ENCODE measurements around the gene CLIC5.

Gene CLIC5

GRCh38 chr6:46015119-46015968, at the start of gene CLIC5:
TSS of gene CLIC5 (minus strand) at chr6:46015860. CDS start at chr6:46015542, 318 bp downstream.
- H3K4me3 Mint-ChIP-seq, result peak within 1 kb of the TSS; percentile 95
- peak; percentile 36 for ATAC-seq (ENCODE audit: low read depth)
- peak within 1 kb of the TSS; percentile 80 for H3K27ac Mint-ChIP-seq
- DNase-seq (ENCODE audit: low spot score in 2 of 2), result peak; percentile 5 to 26
- H3K4me1 Mint-ChIP-seq, result peaks cover 36% of the 10 kb centered on the region
- no peaks in the 10 kb centered on the region for H3K36me3 Mint-ChIP-seq
- peaks cover 2% of the 10 kb centered on the region for H3K27me3 Mint-ChIP-seq
- peaks cover 4% of the 10 kb centered on the region for H3K9me3 Mint-ChIP-seq

- Mint-ChIP-seq H3K27me3 (peaks cover 16% of the 10 kb centered on the region), H3K27ac (no peak overlapping the region), H3K36me3 (peaks cover 5% of the 10 kb centered on the region), H3K9me3 (peaks cover 4% of the 10 kb centered on the region), H3K4me1 (no peaks in the 10 kb centered on the region), H3K4me3 (no peak overlapping the region)
- no peak for DNase-seq (ENCODE audit: low spot score in 2 of 2)
- no peak for ATAC-seq (ENCODE audit: low read depth)
Measured at GRCh38 chr6:46062991-46063390, 47.3 kb upstream of the CLIC5 start.

GRCh38 chr6:46062312-46062711, 46.7 kb upstream of the CLIC5 start:
- H3K27ac Mint-ChIP-seq, result no peak overlapping the region
- H3K4me3 Mint-ChIP-seq, result no peak overlapping the region
- peaks cover 5% of the 10 kb centered on the region for H3K36me3 Mint-ChIP-seq
- no peak for ATAC-seq (ENCODE audit: low read depth)
- peaks cover 6% of the 10 kb centered on the region for H3K9me3 Mint-ChIP-seq
- H3K4me1 Mint-ChIP-seq, result no peaks in the 10 kb centered on the region
- peaks cover 20% of the 10 kb centered on the region for H3K27me3 Mint-ChIP-seq
- no peak for DNase-seq (ENCODE audit: low spot score in 2 of 2)

- H3K9me3 Mint-ChIP-seq, result peaks cover 7% of the 10 kb centered on the region
- no peak for DNase-seq (ENCODE audit: low spot score in 2 of 2)
- peaks cover 22% of the 10 kb centered on the region for H3K27me3 Mint-ChIP-seq
- no peak for ATAC-seq (ENCODE audit: low read depth)
- no peak overlapping the region for H3K4me3 Mint-ChIP-seq
- H3K4me1 Mint-ChIP-seq, result no peaks in the 10 kb centered on the region
- H3K36me3 Mint-ChIP-seq, result peaks cover 5% of the 10 kb centered on the region
- no peak overlapping the region for H3K27ac Mint-ChIP-seq
Measured at GRCh38 chr6:46061497-46061896, 45.8 kb upstream of the CLIC5 start.

GRCh38 chr6:46059608-46060007, 43.9 kb upstream of the CLIC5 start:
- Mint-ChIP-seq H3K9me3 (peaks cover 7% of the 10 kb centered on the region), H3K27ac (no peak overlapping the region), H3K4me1 (no peaks in the 10 kb centered on the region), H3K36me3 (peaks cover 5% of the 10 kb centered on the region), H3K27me3 (peaks cover 24% of the 10 kb centered on the region), H3K4me3 (no peak overlapping the region)
- ATAC-seq (ENCODE audit: low read depth), result no peak
- no peak for DNase-seq (ENCODE audit: low spot score in 2 of 2)

GRCh38 chr6:46058951-46059350, 43.3 kb upstream of the CLIC5 start:
- no peak for ATAC-seq (ENCODE audit: low read depth)
- H3K27me3 Mint-ChIP-seq, result peaks cover 24% of the 10 kb centered on the region
- no peaks in the 10 kb centered on the region for H3K4me1 Mint-ChIP-seq
- H3K4me3 Mint-ChIP-seq, result no peak overlapping the region
- peaks cover 5% of the 10 kb centered on the region for H3K36me3 Mint-ChIP-seq
- no peak for DNase-seq (ENCODE audit: low spot score in 2 of 2)
- no peak overlapping the region for H3K27ac Mint-ChIP-seq
- peaks cover 7% of the 10 kb centered on the region for H3K9me3 Mint-ChIP-seq

GRCh38 chr6:46057792-46058191, 42.1 kb upstream of the CLIC5 start:
- H3K27me3 Mint-ChIP-seq, result peaks cover 19% of the 10 kb centered on the region
- DNase-seq (ENCODE audit: low spot score in 2 of 2) (no peak), ATAC-seq (ENCODE audit: low read depth) (no peak)
- H3K9me3 Mint-ChIP-seq, result peaks cover 3% of the 10 kb centered on the region
- no peak overlapping the region for H3K27ac Mint-ChIP-seq
- H3K4me3 Mint-ChIP-seq, result no peak overlapping the region
- no peaks in the 10 kb centered on the region for H3K36me3 Mint-ChIP-seq
- peaks cover 2% of the 10 kb centered on the region for H3K4me1 Mint-ChIP-seq

GRCh38 chr6:46056906-46057529, 41.4 kb upstream of the CLIC5 start:
- H3K9me3 Mint-ChIP-seq, result peaks cover 3% of the 10 kb centered on the region
- H3K4me1 Mint-ChIP-seq, result peaks cover 2% of the 10 kb centered on the region
- H3K4me3 Mint-ChIP-seq, result no peak overlapping the region
- H3K36me3 Mint-ChIP-seq, result no peaks in the 10 kb centered on the region
- ATAC-seq (ENCODE audit: low read depth) (no peak), DNase-seq (ENCODE audit: low spot score in 2 of 2) (no peak)
- H3K27me3 Mint-ChIP-seq, result peaks cover 17% of the 10 kb centered on the region
- H3K27ac Mint-ChIP-seq, result no peak overlapping the region

- ATAC-seq (ENCODE audit: low read depth) (no peak), DNase-seq (ENCODE audit: low spot score in 2 of 2) (no peak)
- peaks cover 13% of the 10 kb centered on the region for H3K27me3 Mint-ChIP-seq
- no peaks in the 10 kb centered on the region for H3K36me3 Mint-ChIP-seq
- H3K9me3 Mint-ChIP-seq, result peaks cover 3% of the 10 kb centered on the region
- no peak overlapping the region for H3K4me3 Mint-ChIP-seq
- peaks cover 2% of the 10 kb centered on the region for H3K4me1 Mint-ChIP-seq
- no peak overlapping the region for H3K27ac Mint-ChIP-seq
Measured at GRCh38 chr6:46054516-46054915, 38.9 kb upstream of the CLIC5 start.

GRCh38 chr6:46053039-46053933, 37.6 kb upstream of the CLIC5 start:
- Mint-ChIP-seq H3K9me3 (peaks cover 3% of the 10 kb centered on the region), H3K27ac (no peak overlapping the region), H3K4me1 (peaks cover 2% of the 10 kb centered on the region), H3K27me3 (peaks cover 13% of the 10 kb centered on the region), H3K4me3 (no peak overlapping the region), H3K36me3 (no peaks in the 10 kb centered on the region)
- DNase-seq (ENCODE audit: low spot score in 2 of 2), result no peak
- no peak for ATAC-seq (ENCODE audit: low read depth)

GRCh38 chr6:46052479-46052878, 36.8 kb upstream of the CLIC5 start:
- H3K4me1 Mint-ChIP-seq, result peaks cover 2% of the 10 kb centered on the region
- DNase-seq (ENCODE audit: low spot score in 2 of 2), result no peak
- no peak for ATAC-seq (ENCODE audit: low read depth)
- H3K27me3 Mint-ChIP-seq, result peaks cover 9% of the 10 kb centered on the region
- no peaks in the 10 kb centered on the region for H3K36me3 Mint-ChIP-seq
- H3K27ac Mint-ChIP-seq, result no peak overlapping the region
- H3K4me3 Mint-ChIP-seq, result no peak overlapping the region
- peaks cover 2% of the 10 kb centered on the region for H3K9me3 Mint-ChIP-seq

GRCh38 chr6:46051962-46052361, 36.3 kb upstream of the CLIC5 start:
- ATAC-seq (ENCODE audit: low read depth) (no peak), DNase-seq (ENCODE audit: low spot score in 2 of 2) (no peak)
- no peak overlapping the region for H3K27ac Mint-ChIP-seq
- H3K36me3 Mint-ChIP-seq, result no peaks in the 10 kb centered on the region
- H3K4me3 Mint-ChIP-seq, result no peak overlapping the region
- H3K27me3 Mint-ChIP-seq, result peaks cover 6% of the 10 kb centered on the region
- H3K4me1 Mint-ChIP-seq, result peaks cover 2% of the 10 kb centered on the region
- no peaks in the 10 kb centered on the region for H3K9me3 Mint-ChIP-seq

GRCh38 chr6:46050845-46051405, 35.3 kb upstream of the CLIC5 start:
- no peak for DNase-seq (ENCODE audit: low spot score in 2 of 2)
- no peak overlapping the region for H3K4me3 Mint-ChIP-seq
- no peaks in the 10 kb centered on the region for H3K36me3 Mint-ChIP-seq
- no peaks in the 10 kb centered on the region for H3K9me3 Mint-ChIP-seq
- peaks cover 2% of the 10 kb centered on the region for H3K4me1 Mint-ChIP-seq
- no peak overlapping the region for H3K27ac Mint-ChIP-seq
- ATAC-seq (ENCODE audit: low read depth), result no peak
- H3K27me3 Mint-ChIP-seq, result peaks cover 4% of the 10 kb centered on the region
